Measurements from ENCODE around the gene AMBP. TPM values are rescaled to one million over a fixed set of nuclear protein-coding genes. Genes with fewer than 3 reads are reported as not detected.

AMBP gene
- total and polyA plus RNA-seq, 2 donors (not counting 1 experiment from before 2014, with no cell fraction given), result not detected

DNA sequence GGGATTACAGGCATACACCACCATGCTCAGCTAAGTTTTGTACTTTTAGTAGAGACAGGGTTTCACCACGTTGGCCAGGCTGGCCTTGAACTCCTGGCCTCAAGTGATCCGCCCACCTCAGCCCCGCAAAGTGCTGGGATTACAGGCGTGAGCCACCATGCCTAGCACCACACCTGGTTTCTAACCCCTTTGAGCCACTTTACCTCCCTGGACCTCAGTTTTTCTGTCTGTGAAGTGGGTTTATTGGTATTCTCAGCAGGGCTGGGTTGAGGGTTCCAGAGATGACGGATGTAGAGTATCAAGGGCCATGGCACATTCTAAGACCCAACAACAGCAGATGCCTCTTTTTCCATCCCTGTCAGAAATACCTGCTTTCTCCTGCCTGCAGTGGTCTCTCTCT is 38.6 kb downstream of the AMBP start:
- TF ChIP-seq, protein P1, sequence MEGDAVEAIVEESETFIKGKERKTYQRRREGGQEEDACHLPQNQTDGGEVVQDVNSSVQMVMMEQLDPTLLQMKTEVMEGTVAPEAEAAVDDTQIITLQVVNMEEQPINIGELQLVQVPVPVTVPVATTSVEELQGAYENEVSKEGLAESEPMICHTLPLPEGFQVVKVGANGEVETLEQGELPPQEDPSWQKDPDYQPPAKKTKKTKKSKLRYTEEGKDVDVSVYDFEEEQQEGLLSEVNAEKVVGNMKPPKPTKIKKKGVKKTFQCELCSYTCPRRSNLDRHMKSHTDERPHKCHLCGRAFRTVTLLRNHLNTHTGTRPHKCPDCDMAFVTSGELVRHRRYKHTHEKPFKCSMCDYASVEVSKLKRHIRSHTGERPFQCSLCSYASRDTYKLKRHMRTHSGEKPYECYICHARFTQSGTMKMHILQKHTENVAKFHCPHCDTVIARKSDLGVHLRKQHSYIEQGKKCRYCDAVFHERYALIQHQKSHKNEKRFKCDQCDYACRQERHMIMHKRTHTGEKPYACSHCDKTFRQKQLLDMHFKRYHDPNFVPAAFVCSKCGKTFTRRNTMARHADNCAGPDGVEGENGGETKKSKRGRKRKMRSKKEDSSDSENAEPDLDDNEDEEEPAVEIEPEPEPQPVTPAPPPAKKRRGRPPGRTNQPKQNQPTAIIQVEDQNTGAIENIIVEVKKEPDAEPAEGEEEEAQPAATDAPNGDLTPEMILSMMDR (IDR thresholded peaks at IDR 0.05), result no peak
- no peak for TF ChIP-seq EZH2 (IDR thresholded peaks at IDR 0.05; ENCODE audit: borderline replicate concordance, insufficient read depth, low read depth, low read length, poor library complexity, severe bottlenecking)
- 85% methylated on average over 3 of the region's 5 CpGs for WGBS (ENCODE audit: insufficient coverage)

DNA sequence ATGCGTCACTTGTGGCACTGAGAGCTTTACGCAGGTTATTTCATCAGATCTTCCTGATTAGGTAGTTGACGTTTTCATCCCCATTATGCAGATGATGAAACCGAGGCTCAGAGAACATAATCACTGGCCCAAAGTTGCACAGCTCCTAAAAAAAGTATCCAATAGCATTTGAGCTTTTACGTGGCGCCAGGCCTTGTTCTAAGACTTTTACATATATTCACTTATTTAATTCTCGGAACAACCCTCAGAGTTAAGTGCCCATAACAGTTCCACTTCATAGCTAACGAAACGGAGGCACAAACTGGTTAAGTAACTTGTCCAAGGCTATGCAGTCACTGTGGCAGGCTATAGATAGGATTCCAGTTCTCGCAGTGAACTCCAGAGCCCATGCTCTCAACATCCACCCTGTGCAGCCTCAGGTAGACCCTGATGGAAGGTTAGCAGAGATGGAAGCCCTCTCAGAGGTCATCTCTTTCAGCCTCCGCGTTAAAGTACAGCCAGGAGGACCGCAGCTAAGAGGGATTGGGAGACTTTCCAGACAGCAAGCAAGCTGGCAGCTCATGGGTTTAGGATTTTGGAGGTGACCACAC is 39.3 kb downstream of the AMBP start:
- Mint-ChIP-seq H3K27me3 (no peaks in the 10 kb centered on the region), H3K4me3 (no peak overlapping the region), H3K27ac (no peak overlapping the region), H3K9me3 (ENCODE audit: insufficient read depth) (no peaks in the 10 kb centered on the region), H3K4me1 (no peaks in the 10 kb centered on the region)
- intact Hi-C loops (cut with micrococcal nuclease), result no loop called here
- Histone ChIP-seq H3K4me1 (ENCODE audit: control insufficient read depth in 2 of 2, insufficient read depth in 2 of 2, low read length in 2 of 2) (no peaks in the 10 kb centered on the region), H2AFZ (ENCODE audit: insufficient read depth, low read depth, low read length, poor library complexity, severe bottlenecking) (no peak overlapping the region), H3K27me3 (replicated peaks in 1 of 4; ENCODE audit: control extremely low read depth in 1 of 4, control insufficient read depth in 3 of 4, insufficient read depth in 4 of 4, low read length in 3 of 4) (no peaks in the 10 kb centered on the region), H3K36me3 (replicated peaks in 1 of 2; ENCODE audit: control extremely low read depth in 1 of 2, control insufficient read depth in 1 of 2, extremely low read depth in 1 of 2, insufficient read depth in 2 of 2, low read length in 1 of 2) (no peaks in the 10 kb centered on the region), H3K4me2 (replicated peaks; ENCODE audit: low read depth, low read length, poor library complexity, severe bottlenecking) (no peak overlapping the region), H4K20me1 (ENCODE audit: control insufficient read depth, insufficient read depth, low read length, poor library complexity, severe bottlenecking) (no peaks in the 10 kb centered on the region), H3K4me3 (ENCODE audit: control extremely low read depth in 1 of 5, extremely low read depth in 1 of 5, insufficient read depth in 1 of 5, low read depth in 2 of 5, low read length in 4 of 5) (no peak overlapping the region), H3K27ac (ENCODE audit: low read length in 2 of 2) (no peak overlapping the region), H3K9ac (ENCODE audit: low read length) (no peak overlapping the region), H3K9me3 (ENCODE audit: control extremely low read depth in 1 of 3, control insufficient read depth in 2 of 3, insufficient read depth in 1 of 3, low read length in 2 of 3) (no peaks in the 10 kb centered on the region), H3K79me2 (ENCODE audit: control insufficient read depth, insufficient read depth, low read length) (no peaks in the 10 kb centered on the region)
- DNase-seq (no peak), ATAC-seq (ENCODE audit: low read depth) (no peak)
- WGBS (ENCODE audit: insufficient coverage), result 96% methylated on average over 12 of the region's 13 CpGs
- ChIA-PET POLR2A (no interaction called here), CTCF (no interaction called here)
- TF ChIP-seq, protein P1 (IDR thresholded peaks at IDR 0.05), result no peak

More for the DNA sequence above, 38.6 kb downstream of the AMBP start:
- H3K4me1 ChIP-seq (ENCODE audit: control insufficient read depth in 2 of 2, insufficient read depth in 2 of 2, low read length in 2 of 2), result no peaks in the 10 kb centered on the region
- H3K9me3 ChIP-seq (ENCODE audit: control extremely low read depth in 1 of 3, control insufficient read depth in 2 of 3, insufficient read depth in 1 of 3, low read length in 2 of 3), result no peaks in the 10 kb centered on the region
- no peak overlapping the region for H3K9ac ChIP-seq (ENCODE audit: low read length)
- H4K20me1 ChIP-seq (ENCODE audit: control insufficient read depth, insufficient read depth, low read length, poor library complexity, severe bottlenecking), result no peaks in the 10 kb centered on the region
- no peaks in the 10 kb centered on the region for H3K79me2 ChIP-seq (ENCODE audit: control insufficient read depth, insufficient read depth, low read length)
- DNase-seq (no peak), ATAC-seq (ENCODE audit: low read depth) (no peak)
- Mint-ChIP-seq H3K4me1 (no peaks in the 10 kb centered on the region), H3K27ac (no peak overlapping the region), H3K27me3 (no peaks in the 10 kb centered on the region), H3K4me3 (no peak overlapping the region), H3K9me3 (ENCODE audit: insufficient read depth) (no peaks in the 10 kb centered on the region)
- no peak overlapping the region for H3K4me3 ChIP-seq (ENCODE audit: control extremely low read depth in 1 of 5, extremely low read depth in 1 of 5, insufficient read depth in 1 of 5, low read depth in 2 of 5, low read length in 4 of 5)
- POLR2A ChIA-PET, result no interaction called here
- intact Hi-C loops (cut with micrococcal nuclease), result no loop called here
- no peaks in the 10 kb centered on the region for H3K36me3 ChIP-seq (replicated peaks in 1 of 2; ENCODE audit: control extremely low read depth in 1 of 2, control insufficient read depth in 1 of 2, extremely low read depth in 1 of 2, insufficient read depth in 2 of 2, low read length in 1 of 2)
- H2AFZ ChIP-seq (ENCODE audit: insufficient read depth, low read depth, low read length, poor library complexity, severe bottlenecking), result no peak overlapping the region
- no peak overlapping the region for H3K27ac ChIP-seq (ENCODE audit: low read length in 2 of 2)
- no peak overlapping the region for H3K4me2 ChIP-seq (replicated peaks; ENCODE audit: low read depth, low read length, poor library complexity, severe bottlenecking)
- CTCF ChIA-PET, result no interaction called here
- no peaks in the 10 kb centered on the region for H3K27me3 ChIP-seq (replicated peaks in 1 of 4; ENCODE audit: control extremely low read depth in 1 of 4, control insufficient read depth in 3 of 4, insufficient read depth in 4 of 4, low read length in 3 of 4)
